GM19023 (cell line): Measurements from ENCODE around the gene MS4A1.
"Not testable (repeated sequence)": the region's sequence is repeated elsewhere in the genome, so short reads cannot be mapped to it uniquely, and the experiment has no call there.

Experiments used
- ATAC-seq: cut with Tn5 transposase; IDR thresholded peaks from one replicate; pipeline ENCODE4 v1.9.1; 2021; ENCODE audit warnings: mild to moderate bottlenecking, moderate library complexity; ENCODE audit not compliant: unreplicated experiment

Gene MS4A1

GRCh38 chr11:60455531-60456042, at the start of gene MS4A1:
MS4A1 (plus strand) TSS chr11:60455847; CDS start chr11:60462375, 6,528 bp downstream.
- peak; percentile 85 for ATAC-seq

GRCh38 chr11:60420015-60420414, 35.6 kb upstream of the MS4A1 start:
- ATAC-seq = no peak

DNA sequence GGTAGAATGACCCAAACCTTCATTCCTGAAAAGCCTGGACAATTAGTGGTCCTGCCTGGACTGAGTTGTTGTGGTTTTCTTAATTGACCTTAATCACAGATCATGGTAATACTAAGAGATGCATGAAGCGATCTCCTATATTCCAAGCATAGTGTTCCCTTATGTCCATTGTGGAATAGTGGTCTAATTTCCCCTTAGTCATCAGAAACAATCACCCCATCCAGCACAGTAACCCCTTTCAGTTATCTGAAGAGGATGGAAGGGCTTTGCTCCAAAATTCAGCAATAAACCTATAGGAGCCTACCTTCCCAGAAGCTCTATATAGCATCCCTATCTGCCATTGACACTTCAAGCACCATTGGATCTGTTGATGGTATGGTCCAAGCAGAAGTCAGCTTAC, 33.0 kb upstream of the MS4A1 start:
- ATAC-seq = no peak

GRCh38 chr11:60428517-60428916, 27.1 kb upstream of the MS4A1 start:
- ATAC-seq = no peak

GRCh38 chr11:60429272-60429671, 26.4 kb upstream of the MS4A1 start, which contains the start of gene MS4A5:
MS4A5 (plus strand) TSS chr11:60429572; CDS start chr11:60429675, 103 bp downstream.
- no peak for ATAC-seq

DNA sequence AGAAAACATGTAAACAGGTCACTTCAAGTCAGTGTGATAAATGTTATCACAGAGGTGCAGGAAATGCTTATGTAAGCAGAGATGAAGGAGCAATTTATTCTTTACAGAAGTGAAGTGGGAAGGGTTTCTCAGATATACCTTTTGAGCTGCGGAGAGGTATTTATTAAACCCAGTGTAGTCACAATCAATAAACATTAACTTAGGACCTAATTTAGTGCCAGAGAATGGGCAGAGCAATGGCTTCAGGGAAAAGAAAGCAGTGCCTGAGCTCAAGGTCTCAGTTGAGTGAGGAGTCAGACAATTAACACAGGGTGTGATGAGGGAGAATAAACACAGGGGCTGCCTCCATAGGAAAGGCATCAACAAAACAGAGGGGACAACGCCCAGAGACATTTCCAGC, 24.4 kb upstream of the MS4A1 start:
- no peak for ATAC-seq

DNA sequence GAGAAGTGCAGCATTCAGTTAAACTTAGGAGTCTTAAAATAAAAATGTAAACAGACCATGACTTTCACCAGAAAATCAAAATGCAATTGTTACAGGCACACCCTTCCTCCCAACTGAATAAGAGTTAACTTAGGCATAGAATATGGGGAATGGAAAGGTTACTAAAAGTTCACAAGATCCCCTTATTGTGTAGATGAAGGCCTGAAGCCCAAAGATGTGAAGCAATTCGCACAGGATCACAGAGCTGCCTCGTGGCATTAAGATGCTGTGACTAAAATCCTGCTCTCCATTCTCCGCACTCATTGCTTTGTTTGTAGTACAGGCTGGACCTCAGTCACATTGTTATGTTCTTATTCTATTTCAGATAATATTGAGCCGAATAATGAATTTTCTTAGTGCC, 22.2 kb upstream of the MS4A1 start:
- no peak for ATAC-seq

GRCh38 chr11:60447070-60447469, 8.6 kb upstream of the MS4A1 start:
- no peak for ATAC-seq

- ATAC-seq = no peak
Measured at GRCh38 chr11:60447846-60448245, 7.8 kb upstream of the MS4A1 start.

GRCh38 chr11:60451185-60451584, 4.5 kb upstream of the MS4A1 start:
- not testable (repeated sequence) for ATAC-seq

DNA sequence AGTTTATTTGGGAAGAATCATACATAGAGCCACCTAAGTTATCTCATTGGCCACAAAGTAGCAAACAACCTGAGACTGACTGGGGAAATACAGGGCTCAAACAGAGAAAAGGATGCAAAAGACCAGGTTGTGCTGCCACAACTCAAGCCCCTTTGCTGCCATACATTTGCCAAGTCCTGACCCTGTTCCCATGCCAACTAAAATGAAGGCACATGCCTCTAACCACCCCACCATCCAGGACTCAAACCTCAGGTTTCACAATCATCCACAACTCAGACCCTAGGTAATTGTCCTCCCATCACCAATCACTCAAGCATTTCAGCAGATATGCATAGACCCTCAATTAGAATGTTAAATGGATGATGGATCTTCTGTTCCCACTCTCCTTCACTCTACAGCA, 1.4 kb upstream of the MS4A1 start:
- ATAC-seq = no peak

GRCh38 chr11:60457576-60457975, 1.9 kb downstream of the MS4A1 start:
- peak; percentile 40 for ATAC-seq

DNA sequence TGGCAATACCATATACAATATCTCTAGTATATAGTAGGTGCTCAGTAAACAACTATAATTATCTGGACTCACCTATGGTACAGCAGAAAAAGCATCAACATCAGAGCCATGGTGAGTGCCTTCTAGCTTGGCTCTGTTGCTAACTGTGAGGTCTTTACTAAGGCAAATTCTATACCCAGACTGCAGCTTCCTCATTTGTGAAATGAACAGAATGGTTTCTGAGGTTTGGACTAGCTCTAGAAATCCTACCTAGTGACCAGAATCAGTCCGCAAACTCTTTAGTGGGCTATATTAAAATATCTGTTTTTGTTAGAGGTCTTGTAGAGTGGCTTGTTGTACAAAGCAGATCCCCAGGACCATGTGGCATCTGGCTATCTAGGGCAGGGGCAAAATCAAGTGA, 3.7 kb downstream of the MS4A1 start:
- no peak for ATAC-seq

GRCh38 chr11:60468829-60469228, 13.2 kb downstream of the MS4A1 start:
- no peak for ATAC-seq

- no peak for ATAC-seq
Measured at GRCh38 chr11:60469723-60470122, 14.1 kb downstream of the MS4A1 start.

- ATAC-seq = no peak
Measured at GRCh38 chr11:60477035-60477445, 21.4 kb downstream of the MS4A1 start.

- no peak for ATAC-seq
Measured at GRCh38 chr11:60482361-60482760, 26.7 kb downstream of the MS4A1 start.

DNA sequence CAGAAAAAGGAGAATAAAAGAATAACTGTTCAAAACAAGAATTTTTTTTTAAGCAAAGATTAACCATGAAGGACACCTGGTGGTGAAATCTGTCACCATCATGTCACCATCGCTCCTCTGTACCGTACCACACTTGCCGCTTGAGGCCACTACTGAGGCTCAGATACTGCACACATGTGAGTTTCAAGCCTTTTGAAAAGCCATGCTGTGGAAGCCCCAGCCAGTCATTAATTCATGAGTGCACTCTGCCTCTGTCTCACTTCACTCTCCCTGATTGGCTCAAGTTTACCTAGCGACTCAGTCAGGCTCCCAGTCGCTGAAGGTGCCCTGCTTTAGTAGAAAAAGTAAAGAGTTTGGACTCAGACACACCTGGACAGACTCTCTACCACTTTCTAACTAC, 30.3 kb downstream of the MS4A1 start:
- ATAC-seq = peak; percentile 97

- no peak for ATAC-seq
Measured at GRCh38 chr11:60492488-60493009, 36.9 kb downstream of the MS4A1 start, which contains the start of gene MS4A12. MS4A12 (plus strand) TSS chr11:60492778; CDS start chr11:60497319, 4,541 bp downstream.

DNA sequence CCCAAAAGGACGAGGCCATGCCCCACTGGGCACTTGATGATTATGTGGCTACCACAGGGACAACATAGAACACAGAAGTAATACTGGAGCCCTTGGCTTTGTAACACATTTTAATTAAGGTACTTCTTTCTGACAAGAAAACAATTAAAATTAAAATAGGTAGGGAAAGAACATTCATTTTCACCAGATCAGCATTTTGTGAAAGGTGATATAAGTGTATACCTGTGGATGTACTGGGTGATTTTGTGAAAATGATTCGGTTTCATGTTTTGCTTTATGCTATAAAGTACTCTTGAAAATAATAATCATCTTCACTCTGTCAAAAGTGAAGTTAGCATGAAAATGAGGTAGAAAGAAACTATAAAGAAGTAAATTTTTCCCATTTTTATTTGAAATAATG, 37.8 kb downstream of the MS4A1 start:
- no peak for ATAC-seq

- ATAC-seq = no peak
Measured at GRCh38 chr11:60498399-60498798, 42.8 kb downstream of the MS4A1 start.

DNA sequence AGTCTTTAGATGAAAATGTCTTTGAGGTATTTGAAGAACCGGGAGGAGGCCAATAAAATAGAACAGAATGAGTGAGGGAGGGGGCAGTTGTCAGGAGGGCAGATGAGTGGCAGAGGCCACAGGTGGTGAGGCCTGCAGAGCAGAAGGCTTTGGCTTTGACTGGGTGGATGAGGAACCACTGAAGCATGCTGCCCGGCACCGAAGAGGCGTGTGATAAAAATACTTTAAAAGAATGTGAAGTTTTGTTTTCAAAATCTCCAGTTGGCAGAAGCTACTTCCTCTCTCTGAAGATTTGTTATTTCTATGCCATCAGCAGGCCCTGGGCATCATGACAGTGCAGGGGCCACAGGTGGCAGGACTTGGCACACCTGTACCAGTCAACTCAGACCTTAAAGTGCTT, 43.2 kb downstream of the MS4A1 start:
- ATAC-seq = no peak

DNA sequence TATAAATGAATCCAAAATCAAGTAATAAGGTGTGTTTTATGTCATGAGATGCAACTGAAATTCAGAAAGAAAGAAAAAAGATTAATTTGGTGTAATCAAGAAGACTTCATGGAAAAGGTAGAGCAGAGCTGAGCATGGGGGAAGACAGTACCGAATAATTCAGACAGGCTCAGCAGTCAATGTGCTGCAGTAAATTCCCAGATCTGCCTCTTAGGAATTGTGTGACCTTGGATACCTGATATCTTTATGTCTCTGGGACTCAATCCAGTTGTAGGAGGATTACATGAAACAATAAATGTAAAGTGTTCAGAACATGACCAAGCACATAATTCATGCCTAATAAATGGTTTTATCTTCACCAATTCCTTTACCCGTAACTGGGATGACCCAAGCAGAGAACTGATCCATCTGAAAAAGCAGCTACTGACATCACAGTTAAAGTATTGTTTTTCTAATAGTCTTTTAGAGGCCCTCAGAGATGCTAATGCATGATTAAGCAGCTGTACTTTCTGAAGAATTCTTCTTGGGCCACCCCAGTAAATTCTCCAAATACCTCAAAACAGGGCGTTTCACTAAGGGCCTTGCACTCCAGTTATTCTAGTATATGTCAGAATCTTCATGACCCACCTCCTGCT, 44.7 kb downstream of the MS4A1 start:
- ATAC-seq = no peak
